Lower leg skin (tissue), 4 donors: ENCODE measurements around the gene RNF25. TPM values are rescaled to one million over a fixed set of nuclear protein-coding genes. Genes with fewer than 3 reads are reported as not detected.

Experiments
- DNase-seq, 2 donors: peaks; one replicate each; pipeline ENCODE4 v3.0.0-alpha.2; 2019; ENCODE audit warnings: low spot score in 2 of 2
- H3K4me3 ChIP-seq: fragments of 200-600 bp; sonication (generic); 2 replicates; pipeline ENCODE4 v1.5.1; 2017; ENCODE audit warnings: mild to moderate bottlenecking, low read depth; ENCODE audit not compliant: poor library complexity, severe bottlenecking
- CTCF ChIP-seq, 3 donors: fragments of 450-650 bp; IDR thresholded peaks; one replicate each; pipeline ENCODE4 v1.5.1; 2016; ENCODE audit warnings: antibody characterized with exemption in 3 of 3, mild to moderate bottlenecking in 3 of 3, moderate library complexity in 2 of 3
- POLR2A ChIP-seq, 2 donors: fragments of 450-650 bp; IDR thresholded peaks; one replicate each; pipeline ENCODE4 v1.6.1; 2016 to 2017; ENCODE audit warnings: antibody characterized with exemption in 2 of 2, mild to moderate bottlenecking in 1 of 2, moderate library complexity in 1 of 2
- WGBS, 2 donors: methylation state at CpG; one replicate each; pipeline ENCODE4 v1.1.5; 2018; 5-methylcytosine and 5-hydroxymethylcytosine counted together
- intact Hi-C: fragments of 100-400 bp; cut with DNase I; formaldehyde crosslinking; loops from one replicate; pipeline ENCODE4 v1.15.0; 2023; ENCODE audit warnings: low total_unique reads
- total RNA-seq, 4 donors: library from RNA; depleted of rRNA; stranded (reverse); fragments of >200 nt; gene quantifications; one replicate each; pipeline ENCODE4 v1.1.0, GENCODE V29; 2016

The RNF25 gene
- total RNA-seq, 4 donors from 2014 or later, result 21.2 to 38.2 (median 21.7) TPM

GRCh38 chr2:218635719-218636118 lies 36.1 kb downstream of the RNF25 start:
- 90 to 95% methylated on average over 5 of the region's 5 CpGs for WGBS, 2 donors

GRCh38 chr2:218631837-218632236 lies 40.0 kb downstream of the RNF25 start:
- no peak overlapping the region for H3K4me3 ChIP-seq
- WGBS, 2 donors, result 69 to 75% methylated on average over 4 of the region's 4 CpGs
- intact Hi-C loops, result no loop called here
- no peak for TF ChIP-seq CTCF (IDR thresholded peaks at IDR 0.05)
- DNase-seq, result no peak

More at GRCh38 chr2:218635719-218636118, 36.1 kb downstream of the RNF25 start:
- TF ChIP-seq CTCF (IDR thresholded peaks at IDR 0.05), result no peak
- TF ChIP-seq POLR2A (IDR thresholded peaks at IDR 0.05), result no peak
- intact Hi-C loops, result no loop called here
- no peak overlapping the region for H3K4me3 ChIP-seq
- no peak for DNase-seq

GRCh38 chr2:218627939-218628338 lies 43.9 kb downstream of the RNF25 start:
- intact Hi-C loops, result loop anchor here (10.0 kb wide), 1 partner anchor 1823 kb away; no protein-coding TSS in a partner anchor
- H3K4me3 ChIP-seq, result no peak overlapping the region
- DNase-seq, result no peak
- whole genome bisulfite sequencing, 2 donors, result 95 to 97% methylated on average over 4 of the region's 4 CpGs
- TF ChIP-seq CTCF (IDR thresholded peaks at IDR 0.05), result no peak
- TF ChIP-seq POLR2A (IDR thresholded peaks at IDR 0.05), result no peak

- WGBS, 2 donors, result 93 to 95% methylated on average over 4 of the region's 4 CpGs
- intact Hi-C loops, result loop anchor here (10.0 kb wide), 1 partner anchor 1822 kb away; no protein-coding TSS in a partner anchor
- DNase-seq, result no peak
- TF ChIP-seq POLR2A (IDR thresholded peaks at IDR 0.05) (no peak), CTCF (IDR thresholded peaks at IDR 0.05) (no peak)
- no peak overlapping the region for H3K4me3 ChIP-seq
Observed at GRCh38 chr2:218626369-218626768, 45.4 kb downstream of the RNF25 start.

GRCh38 chr2:218623366-218623705 lies 48.5 kb downstream of the RNF25 start:
- no peak for DNase-seq
- intact Hi-C loops, result loop anchor here (10.0 kb wide), 1 partner anchor 1819 kb away; no protein-coding TSS in a partner anchor
- 72 to 76% methylated on average over 3 of the region's 3 CpGs for WGBS, 2 donors
- no peak overlapping the region for H3K4me3 ChIP-seq
- TF ChIP-seq POLR2A (IDR thresholded peaks at IDR 0.05) (no peak), CTCF (IDR thresholded peaks at IDR 0.05) (no peak)
